COLO829 (cell line): ENCODE data around the gene DAB2IP.
"Not testable (repeated sequence)": the region's sequence is repeated elsewhere in the genome, so short reads cannot be mapped to it uniquely, and the experiment has no call there.

ENCODE experiments used
- DNase-seq: peaks from one replicate; pipeline ENCODE4 v3.0.0; 2012; ENCODE audit warnings: low spot score

DAB2IP gene

DNA sequence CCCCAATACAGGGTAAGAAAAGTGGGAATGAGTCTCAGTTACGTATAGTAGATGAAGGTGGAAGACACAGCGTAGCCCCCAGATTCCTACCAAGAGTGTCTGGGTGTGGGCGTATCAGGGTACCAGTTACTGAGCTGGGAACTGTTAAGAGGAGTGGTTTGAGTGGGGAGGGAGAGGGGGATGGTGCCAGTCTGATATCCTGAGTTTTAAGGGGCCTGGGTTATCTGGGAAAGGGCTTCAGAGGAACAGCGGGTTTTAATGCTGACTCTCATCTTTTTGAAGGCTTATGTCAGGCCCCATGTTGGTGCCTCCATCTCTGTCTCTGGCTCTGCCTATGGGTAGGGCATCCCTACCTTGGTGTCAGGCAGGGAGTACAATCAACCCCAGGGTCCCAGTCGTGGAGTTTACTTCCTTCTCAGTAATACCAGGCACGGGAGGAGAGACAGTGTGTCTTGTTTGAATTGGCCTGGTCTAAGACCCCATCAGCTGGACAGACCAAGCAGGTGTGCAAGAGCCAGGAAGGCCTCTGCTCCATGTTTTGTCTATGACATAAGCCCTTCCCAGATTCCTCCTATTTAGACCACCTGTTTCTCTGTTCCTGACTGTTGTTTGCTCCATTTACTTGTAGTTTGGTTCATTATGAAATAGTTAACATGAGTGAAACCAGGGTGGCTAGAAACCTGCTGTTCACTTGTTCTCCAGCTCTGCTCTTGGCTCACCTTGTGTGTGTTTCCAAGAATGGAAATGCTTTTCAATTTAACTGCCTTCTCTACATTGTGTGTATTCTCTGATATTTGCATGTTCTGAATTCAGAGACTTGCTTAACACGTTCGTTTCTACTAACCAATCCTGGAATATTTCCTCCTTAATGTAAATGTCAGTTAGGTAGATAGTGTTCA, 125.6 kb downstream of the DAB2IP start:
- no peak for DNase-seq

DNA sequence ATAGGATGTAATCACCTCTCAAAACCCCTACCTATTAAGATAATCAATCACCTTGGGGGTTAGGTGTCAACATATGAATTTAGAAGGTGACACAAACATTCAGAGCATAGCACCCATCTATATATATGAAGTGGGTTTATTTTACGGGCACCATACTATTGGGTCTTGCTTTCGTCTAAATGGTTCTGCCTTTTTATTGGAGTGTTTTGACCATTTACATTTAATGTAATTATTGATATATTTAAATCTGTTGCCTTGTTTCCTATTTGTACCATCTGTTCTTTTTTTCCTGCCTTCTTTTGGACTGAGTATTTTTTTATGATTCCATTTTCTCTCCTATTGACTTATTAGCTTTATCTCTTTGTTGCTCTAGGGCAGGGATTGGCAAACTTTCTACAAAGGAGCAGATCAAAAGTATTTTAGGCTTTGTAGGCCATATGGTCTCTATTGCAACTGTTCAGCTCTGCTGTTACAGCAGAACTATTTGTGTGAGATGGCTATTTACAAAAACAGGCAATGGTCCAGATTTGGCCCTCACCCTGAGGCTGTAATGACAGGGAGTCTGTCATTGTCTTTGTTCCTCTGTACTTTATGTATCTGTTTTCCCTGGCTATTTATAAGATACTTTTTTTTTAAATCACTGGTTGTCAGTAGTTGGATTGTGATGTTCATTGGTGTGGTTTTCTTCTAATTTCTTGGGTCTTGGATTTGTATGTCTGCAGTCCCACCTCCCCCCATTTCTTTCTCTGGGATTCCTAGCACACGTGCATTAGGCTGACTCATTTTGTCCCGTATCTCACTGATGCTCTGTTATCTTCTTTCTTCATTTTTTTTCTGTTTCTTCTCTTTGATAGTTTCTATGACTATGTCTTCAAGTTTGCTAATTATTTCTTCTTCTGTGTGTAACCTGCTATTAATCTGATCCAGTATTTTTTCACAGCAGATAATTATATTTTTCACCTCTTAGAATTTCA, 127.1 kb downstream of the DAB2IP start:
- peak; percentile 62 for DNase-seq

DNA sequence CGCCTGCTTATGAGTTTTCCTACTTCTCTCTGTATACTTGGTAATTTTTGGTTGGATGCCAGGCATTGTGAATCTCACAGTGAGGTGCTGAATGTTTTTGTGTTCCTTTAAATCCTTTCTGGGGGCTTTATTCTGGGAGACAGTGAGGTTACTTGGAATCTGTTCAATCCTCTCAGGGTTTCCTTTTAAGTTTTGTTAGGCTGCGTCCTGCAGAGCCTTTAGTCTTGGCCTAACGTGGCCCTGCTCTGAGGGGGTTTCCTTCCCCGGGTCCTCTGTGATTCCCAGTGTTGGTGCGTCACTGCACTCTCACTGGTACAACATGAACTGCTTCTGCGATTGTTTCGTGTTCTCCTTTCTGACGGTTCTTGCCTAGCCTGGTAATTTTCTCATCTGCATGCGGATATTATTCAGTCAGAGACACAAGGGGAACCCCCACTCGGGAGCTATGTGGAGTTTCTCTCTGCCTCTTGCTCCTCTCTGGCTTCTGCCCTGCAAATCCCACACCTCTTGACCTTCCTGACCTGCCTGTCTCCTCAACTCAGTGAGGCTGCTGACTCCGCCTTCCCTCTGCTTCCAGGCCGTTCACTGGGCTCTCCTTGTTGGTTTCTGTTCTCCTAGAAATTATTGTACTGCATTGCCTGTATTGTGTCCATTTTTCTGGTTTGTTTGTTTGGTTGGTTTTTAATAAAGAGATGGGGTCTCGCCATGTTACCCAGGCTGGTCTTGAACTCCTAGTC, 128.1 kb downstream of the DAB2IP start:
- no peak for DNase-seq

DNA sequence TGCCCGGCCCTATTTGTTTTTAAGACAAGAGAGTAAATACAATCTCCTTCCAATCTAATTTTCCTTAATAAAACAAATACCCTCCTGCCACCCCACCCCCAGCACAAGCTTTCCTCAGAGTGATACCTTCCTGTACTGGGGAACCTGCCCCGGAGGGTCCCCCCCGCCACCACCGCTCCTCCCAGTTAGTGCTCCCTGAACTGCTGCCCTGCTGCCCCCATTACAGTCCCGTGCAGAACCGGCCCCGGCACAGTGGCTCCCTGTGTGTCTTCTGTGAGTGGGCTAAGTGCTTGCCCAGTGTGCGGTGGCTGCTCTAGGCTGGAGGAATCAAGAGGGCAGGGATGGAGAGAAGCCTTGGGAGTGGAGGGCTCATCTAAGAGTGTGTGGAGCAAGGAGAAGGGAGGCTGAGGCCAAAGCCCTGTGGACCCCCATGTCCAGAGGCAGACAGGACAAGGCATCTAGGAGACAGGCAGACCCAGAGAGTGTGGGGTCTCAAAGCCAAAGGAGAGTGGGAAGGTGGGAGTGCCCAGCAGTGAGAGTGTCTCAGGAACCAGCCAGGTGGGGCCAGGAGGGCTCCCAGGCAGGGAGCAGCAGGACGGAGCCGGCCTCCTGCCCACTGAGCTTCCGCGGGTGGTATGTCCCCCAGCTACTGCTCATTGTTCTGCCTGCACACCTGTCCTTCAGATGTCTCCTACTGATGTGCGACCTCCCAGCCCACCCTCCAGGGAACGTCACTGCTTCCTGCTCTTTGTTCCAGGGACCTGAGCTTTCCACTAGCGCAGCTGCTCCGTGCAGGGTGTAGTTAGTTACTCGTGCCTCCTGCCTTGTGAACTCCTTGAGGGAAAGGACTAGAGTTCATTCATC, 129.0 kb downstream of the DAB2IP start:
- DNase-seq, result no peak

DNA sequence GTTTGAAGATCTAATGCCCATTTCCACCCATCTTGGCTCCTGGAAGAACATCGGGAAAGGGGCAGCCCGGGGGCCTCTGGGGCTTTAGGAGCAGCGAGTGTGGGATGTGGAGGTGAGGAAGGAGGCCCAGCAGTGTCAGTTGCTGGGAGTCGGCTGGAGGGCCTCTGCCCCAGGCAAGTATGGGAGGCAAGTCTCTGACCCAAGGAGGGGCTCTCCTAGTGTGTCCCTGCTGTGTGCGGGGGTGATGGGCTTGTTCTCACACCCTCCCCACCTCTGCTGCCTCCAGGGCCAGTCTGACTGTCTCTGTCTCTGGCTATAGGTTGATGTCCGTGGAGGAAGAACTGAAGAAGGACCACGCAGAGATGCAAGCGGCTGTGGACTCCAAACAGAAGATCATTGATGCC, 129.7 kb downstream of the DAB2IP start:
- no peak for DNase-seq

DNA sequence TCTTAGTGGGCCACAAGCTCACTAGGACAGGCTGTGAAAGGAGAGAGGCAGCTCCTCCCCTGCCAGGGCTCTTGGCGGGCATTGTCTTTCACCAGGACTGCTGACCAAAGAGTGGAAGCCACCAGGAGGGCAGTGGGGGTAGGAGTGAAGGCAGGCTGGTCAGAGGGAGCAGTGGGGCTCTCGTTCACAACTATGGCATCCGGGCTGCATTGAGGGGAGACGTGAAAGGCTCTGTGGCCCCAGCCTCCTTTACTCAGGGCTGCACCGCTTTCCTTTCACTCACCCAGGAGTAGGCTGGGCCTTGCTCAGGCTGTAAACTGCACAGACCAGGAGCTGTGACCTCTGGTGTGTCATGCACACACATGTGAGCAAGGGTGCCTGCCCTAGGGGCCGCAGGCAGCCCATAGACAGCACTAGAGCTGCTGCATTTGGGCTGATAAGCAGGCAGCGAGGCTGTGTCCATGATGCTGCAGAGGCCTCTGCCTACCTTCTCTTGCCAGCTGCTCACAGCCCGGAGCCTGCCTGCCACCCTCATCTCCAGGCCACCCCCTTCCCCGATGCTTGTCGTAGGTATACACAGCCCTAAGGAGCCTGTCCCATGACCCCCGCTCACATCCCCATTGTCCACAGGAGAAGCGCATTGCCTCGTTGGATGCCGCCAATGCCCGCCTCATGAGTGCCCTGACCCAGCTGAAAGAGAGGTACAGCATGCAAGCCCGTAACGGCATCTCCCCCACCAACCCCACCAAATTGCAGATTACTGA, 130.4 kb downstream of the DAB2IP start:
- DNase-seq, result no peak

DNA sequence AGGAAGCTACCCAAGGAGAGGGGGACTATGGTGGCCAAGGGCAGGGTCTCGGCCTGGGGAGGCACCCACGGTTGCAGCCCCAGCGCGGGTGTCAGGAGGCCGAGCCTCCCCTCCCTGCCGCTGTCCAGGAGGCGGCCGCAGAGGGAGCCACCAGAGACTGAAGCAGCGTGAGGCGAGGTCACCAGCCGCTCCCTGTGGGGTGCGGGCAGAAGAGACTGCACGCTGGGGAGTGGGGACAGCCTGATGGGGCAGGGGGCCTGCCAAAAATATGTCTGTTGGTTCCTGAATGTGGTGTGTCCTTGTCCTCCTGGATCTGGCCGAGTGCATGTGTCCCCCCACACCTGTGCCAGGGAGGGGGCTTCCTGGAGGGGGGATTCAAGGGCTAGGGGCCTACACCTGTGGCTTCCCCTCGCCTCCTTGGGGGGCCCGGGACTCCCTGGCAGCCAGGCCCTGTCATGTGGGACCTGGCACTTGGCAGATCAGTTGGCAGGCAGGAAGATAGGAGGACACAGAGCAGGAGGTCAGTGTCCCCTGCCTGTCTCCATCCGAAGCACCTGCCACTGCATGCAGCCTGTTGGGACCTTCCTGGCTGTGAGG, 131.2 kb downstream of the DAB2IP start:
- DNase-seq, result no peak

DNA sequence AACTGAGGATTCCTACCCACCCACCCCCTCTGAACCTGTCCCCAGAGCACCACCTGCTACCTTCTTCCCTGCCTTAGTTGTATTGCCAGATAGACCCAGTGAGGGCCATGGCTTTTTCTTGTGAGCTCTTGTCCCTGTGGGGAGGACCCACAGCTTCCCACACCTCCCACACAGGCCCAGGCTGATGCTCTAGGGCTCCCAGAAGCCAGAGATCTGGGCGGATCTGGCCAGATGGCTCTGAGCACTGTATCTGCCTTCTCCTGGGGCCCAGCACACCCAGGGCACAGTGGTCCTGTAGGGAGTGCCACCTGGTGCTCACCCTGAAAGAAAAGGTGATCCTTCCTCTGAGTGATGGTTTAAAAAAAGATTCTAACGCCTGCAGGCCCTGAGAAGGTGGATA, 131.7 kb downstream of the DAB2IP start:
- DNase-seq, result no peak

DNA sequence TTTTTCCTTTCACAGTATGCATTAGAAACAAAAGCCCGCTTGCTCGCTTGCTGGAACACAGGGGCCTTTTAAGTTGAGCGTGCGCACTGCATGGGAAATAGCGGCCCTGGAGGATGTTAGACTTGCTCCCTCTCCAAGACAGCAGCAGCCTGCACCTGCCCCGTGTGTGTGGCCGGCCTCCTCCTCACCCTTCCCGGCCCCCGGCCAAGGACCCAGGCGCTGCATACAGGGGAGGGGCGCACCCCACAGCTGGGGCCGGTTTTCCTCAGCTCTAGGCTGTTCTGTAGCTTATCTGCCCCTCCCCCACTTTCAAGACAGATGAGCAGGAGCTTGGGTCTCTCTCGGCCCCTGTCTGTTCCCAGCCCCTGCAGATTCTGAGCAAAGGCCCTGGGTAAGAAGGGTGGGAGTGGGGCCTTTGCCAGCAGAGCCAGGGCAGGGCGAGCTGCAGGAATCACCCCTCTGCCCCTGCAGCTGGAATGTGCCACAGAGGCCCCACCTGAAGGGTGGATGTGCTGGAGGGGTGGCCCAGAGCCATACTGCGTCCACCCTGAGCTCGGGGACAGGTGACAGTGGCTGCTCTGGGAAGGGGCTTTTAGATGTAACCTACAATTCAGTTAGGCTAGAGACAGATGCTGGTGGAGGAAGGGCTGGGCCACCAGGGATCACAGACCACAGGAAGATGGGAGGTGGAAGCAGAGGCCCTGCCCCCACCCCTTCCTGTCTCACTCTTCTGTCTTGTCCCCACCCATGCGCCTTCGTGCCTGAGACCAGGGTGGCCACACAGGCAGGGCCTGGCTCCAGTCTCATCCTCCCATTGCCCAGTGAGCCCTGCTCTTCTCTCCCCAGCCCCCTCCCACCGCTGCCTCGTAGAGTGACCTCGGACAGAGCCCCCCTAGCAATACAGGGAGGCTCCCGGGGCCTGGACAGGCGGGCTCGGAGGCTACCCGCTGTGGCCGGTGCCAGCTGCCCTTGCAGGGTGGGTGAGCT, 132.4 kb downstream of the DAB2IP start:
- DNase-seq, result no peak

DNA sequence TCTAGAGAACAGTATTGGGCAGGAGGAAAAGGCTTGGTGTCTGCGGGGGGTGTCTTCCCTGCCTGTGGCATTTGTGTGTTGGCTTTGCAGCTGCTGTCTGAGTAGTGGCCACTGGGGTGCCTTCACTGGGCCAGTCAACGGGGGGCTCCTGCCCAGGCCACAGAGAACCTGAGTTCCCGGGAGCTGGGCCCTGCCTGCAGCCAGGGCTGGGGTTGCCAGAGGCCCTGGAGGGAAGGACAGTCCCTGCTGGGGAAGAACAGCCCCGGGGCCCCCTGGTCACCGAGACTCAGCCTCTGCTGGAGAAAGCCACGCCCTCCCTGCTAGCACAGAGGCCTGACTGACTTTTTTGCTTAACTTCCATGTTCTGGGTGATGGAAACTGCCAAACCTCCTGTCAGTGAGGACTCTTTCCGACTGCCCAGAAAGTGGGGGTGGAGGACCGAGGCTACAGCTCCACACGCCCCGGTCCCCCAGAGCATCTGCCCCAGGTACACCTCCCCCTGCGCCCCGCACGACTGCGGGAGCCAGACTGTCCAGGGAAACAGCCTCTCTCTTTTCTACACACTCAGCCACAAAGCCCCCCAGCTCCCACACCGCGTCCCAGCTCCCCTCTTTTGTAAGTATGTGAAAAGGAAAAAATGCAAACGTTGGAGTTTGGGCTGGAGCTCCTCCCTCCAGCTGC, 133.4 kb downstream of the DAB2IP start:
- no peak for DNase-seq

DNA sequence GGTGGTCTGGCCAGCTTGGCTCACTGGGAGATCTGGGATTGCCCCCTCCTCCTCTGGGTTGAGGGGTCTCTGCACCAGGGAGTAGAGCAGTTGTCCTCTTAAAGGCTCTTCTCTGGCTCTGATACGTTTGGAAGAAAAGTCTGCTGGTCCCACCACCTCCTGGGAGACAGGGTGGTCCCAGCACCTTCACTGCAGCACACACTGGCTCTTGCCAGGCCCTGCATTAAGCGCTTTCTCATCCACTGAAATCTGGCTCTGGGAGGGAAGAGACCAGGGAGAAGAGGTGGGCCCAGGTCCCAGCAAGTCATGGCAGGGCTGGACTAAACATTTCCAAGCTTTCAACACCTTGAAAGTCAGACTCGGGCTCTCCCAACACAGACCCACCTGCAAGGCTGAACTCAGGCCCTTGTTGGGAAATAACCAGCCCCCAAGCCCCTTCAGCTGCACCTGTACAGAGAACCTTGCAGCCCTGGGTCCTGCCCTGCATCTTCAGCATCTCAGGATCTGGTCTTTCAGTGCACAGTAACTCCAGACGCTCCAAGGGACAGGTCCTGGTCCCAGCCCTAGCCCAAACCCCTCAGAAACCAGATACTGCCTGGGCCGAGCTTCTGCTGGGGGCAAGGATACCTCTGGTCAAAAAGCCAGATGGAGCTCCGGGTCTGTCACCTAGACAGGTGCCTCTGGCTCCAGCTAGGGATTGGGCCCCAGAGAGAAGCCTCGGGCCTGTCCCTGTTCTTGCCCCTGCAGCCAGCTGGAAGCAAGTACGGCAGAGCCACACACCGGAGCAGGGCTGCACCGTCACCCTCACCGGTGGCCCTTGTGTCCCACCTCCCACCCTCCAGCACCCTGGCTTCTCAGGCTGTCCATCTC, 134.5 kb downstream of the DAB2IP start:
- no peak for DNase-seq

DNA sequence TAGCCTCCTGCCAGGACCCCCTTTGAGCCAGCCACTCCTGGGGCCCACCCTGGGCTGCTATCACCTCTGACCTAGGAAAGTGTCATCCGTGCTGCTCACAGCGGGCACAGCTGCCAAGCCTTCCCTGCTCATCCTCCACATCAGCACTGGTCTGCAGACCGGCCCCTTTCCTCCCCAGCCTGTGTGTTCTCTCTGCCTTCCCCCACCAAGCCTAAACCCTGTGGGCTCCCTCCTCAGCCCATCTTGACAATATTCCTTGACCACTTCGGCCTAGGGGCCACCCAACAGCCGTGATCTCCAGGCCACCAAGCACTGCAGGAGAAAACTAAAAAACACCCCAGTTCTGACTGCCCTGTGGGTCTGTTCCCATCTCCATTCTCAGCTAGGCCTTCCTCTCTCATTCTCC, 135.1 kb downstream of the DAB2IP start:
- no peak for DNase-seq

DNA sequence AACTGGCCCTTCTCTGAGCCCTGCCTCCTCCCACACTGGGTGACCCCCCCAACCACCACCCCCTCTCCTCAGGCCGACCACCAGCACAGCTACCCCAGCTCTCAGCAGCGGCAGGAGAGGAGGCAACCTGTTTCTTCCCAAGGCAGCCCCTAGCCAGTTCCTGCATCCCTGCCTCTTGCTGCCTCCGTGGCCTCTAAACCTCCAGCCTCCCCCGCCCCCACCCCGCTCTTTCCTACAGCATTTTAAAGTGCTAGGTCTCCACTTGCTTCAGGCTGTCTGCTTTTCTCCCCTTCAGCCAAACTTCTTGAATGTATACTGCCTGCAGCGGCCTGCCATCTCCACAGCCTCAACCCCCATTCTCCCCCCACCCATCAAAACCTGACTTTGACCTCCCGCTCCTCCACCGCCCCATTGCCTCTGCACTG, 135.6 kb downstream of the DAB2IP start:
- no peak for DNase-seq

DNA sequence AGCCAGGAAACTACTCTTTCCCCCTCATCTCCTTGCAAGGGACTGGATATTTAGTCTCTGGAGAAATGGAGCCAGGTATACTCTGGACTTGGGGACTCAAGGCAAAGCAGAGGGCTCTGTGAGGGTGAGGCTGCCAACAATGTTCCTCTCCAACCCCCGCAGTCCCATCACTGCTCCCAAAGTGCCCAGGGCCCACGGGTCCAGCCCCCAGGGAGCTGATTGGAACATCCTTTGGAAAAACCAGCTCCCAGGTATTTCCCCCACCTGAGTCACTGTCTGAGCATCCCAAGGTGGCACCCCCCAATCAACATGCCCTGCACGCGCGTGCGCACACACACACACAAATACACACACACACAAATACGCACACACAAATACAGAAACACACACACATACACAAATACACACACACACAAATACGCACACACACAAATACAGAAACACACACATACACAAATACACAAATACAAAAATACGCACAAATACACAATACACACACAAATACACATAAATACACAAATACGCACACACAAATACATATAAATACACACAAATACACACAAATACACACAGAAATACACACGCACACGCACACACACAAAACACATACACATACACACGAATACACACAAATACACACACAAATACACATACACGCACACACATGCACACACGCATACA, 137.4 kb downstream of the DAB2IP start:
- no peak for DNase-seq

DNA sequence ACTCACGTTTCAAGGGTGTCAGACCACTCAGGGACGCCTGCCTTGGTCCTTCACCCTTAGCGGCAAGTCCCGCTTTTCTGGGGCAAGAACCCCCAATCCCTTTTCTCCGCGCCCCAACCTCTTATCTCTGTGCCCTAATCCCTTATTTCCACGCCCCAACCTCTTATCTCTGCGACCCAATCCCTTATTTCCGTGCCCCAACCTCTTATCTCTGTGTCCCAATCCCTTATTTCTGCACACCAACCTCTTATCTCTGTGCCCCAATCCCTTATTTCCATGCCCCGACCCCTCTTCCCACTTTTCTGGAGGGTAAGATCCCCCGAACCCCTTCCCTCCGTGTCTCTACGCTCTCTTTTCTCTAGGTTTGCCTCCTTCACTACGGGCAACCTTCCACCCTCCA, 139.4 kb downstream of the DAB2IP start:
- DNase-seq, result no peak

DNA sequence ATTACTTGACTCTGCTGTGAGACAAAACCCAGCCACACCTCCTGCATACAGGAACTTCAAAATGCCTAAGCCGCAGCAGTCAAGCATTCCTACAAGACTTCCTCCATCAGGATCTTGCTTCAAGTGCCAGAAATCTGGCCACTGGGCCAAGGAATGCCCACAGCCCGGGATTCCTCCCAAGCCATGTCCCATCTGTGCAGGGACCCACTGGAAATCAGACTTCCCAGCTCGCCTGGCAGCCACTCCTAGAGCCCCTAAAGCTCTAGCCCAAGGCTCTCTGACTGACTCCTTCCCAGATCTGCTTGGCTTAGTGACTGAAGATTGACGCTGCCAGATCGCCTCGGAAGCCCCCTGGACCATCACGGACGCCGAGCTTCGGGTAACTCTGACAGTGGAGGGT, 141.0 kb downstream of the DAB2IP start:
- not testable (repeated sequence) for DNase-seq

DNA sequence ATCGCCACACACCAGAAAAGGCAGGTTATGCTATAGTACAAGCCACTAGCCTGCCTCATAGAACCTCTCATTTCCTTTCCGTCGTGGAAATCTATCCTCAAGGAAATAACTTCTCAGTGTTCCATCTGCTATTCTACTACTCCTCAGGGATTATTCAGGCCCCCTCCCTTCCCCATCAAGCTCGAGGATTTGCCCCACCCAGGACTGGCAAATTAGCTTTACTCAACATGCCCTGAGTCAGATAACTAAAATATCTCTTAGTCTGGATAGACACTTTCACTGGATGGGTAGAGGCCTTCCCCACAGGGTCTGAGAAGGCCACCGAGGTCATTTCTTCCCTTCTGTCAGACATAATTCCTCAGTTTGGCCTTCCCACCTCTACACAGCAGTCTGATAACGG, 142.9 kb downstream of the DAB2IP start:
- not testable (repeated sequence) for DNase-seq
